NCI-H2196 (cell line): Measurements from ENCODE around the gene POU6F2.
"Not testable (repeated sequence)": the region's sequence is repeated elsewhere in the genome, so short reads cannot be mapped to it uniquely, and the experiment has no call there.

ENCODE experiments used
- DNase-seq: peaks from one replicate; lab custom pipeline; 2025; ENCODE audit not compliant: unreplicated experiment; lab: John Stamatoyannopoulos, UW

The POU6F2 gene

GRCh38 chr7:39295796-39296195 lies 318.1 kb downstream of the POU6F2 start:
- no peak for DNase-seq

- no peak for DNase-seq
These were observed 322.0 kb downstream of the POU6F2 start for GRCh38 chr7:39299695-39300094.

GRCh38 chr7:39300276-39300675 lies 322.6 kb downstream of the POU6F2 start:
- DNase-seq: no peak

GRCh38 chr7:39301543-39301942 lies 323.8 kb downstream of the POU6F2 start:
- DNase-seq: no peak

- no peak for DNase-seq
These were observed 326.5 kb downstream of the POU6F2 start for GRCh38 chr7:39304178-39304577.

- no peak for DNase-seq
These were observed 327.1 kb downstream of the POU6F2 start for GRCh38 chr7:39304668-39305405.

GRCh38 chr7:39306016-39306570 lies 328.4 kb downstream of the POU6F2 start:
- no peak for DNase-seq

- no peak for DNase-seq
These were observed 333.0 kb downstream of the POU6F2 start for GRCh38 chr7:39310699-39311098.

- DNase-seq: no peak
These were observed 334.7 kb downstream of the POU6F2 start for GRCh38 chr7:39312254-39312989.

GRCh38 chr7:39313376-39313775 lies 335.7 kb downstream of the POU6F2 start:
- no peak for DNase-seq

GRCh38 chr7:39313974-39314373 lies 336.3 kb downstream of the POU6F2 start:
- DNase-seq: no peak

- no peak for DNase-seq
These were observed 339.4 kb downstream of the POU6F2 start for GRCh38 chr7:39317107-39317506.

- DNase-seq: no peak
These were observed 340.2 kb downstream of the POU6F2 start for GRCh38 chr7:39317896-39318295.

GRCh38 chr7:39321245-39321644 lies 343.5 kb downstream of the POU6F2 start:
- no peak for DNase-seq

- no peak for DNase-seq
These were observed 344.3 kb downstream of the POU6F2 start for GRCh38 chr7:39321909-39322498.

- no peak for DNase-seq
These were observed 346.5 kb downstream of the POU6F2 start for GRCh38 chr7:39324139-39324760.

- DNase-seq: not testable (repeated sequence)
These were observed 353.9 kb downstream of the POU6F2 start for GRCh38 chr7:39331607-39332006.

GRCh38 chr7:39332142-39332541 lies 354.4 kb downstream of the POU6F2 start:
- DNase-seq: no peak

- DNase-seq: no peak
These were observed 356.0 kb downstream of the POU6F2 start for GRCh38 chr7:39333701-39334100.

GRCh38 chr7:39336442-39336841 lies 358.7 kb downstream of the POU6F2 start:
- DNase-seq: no peak

- DNase-seq: no peak
These were observed 361.0 kb downstream of the POU6F2 start for GRCh38 chr7:39338716-39339115.
